ENCODE data around the gene ADK.

ADK gene

DNA sequence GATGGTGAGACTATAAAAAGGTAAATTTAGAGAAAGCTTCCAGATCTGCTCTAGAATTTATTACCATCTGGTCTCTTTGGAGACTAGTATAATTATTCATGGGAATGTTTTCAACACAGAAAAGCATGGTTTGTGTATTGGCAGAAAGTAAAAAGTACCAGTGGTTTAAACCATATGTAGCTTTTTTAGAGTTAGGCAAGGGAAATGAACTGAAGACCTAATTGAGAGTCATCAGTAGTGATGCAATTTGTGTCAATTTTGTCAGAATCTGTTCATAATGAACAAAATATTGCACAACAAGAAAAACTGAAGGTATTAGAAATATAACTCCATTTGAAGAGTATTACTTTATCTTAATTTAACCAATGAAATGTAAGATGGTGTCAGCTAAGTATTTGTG is 181.4 kb downstream of the ADK start:
- no peak overlapping the region for H3K4me3 ChIP-seq (ENCODE audit: low read depth in 1 of 2, low read length in 1 of 2)
- TF ChIP-seq, protein P1, sequence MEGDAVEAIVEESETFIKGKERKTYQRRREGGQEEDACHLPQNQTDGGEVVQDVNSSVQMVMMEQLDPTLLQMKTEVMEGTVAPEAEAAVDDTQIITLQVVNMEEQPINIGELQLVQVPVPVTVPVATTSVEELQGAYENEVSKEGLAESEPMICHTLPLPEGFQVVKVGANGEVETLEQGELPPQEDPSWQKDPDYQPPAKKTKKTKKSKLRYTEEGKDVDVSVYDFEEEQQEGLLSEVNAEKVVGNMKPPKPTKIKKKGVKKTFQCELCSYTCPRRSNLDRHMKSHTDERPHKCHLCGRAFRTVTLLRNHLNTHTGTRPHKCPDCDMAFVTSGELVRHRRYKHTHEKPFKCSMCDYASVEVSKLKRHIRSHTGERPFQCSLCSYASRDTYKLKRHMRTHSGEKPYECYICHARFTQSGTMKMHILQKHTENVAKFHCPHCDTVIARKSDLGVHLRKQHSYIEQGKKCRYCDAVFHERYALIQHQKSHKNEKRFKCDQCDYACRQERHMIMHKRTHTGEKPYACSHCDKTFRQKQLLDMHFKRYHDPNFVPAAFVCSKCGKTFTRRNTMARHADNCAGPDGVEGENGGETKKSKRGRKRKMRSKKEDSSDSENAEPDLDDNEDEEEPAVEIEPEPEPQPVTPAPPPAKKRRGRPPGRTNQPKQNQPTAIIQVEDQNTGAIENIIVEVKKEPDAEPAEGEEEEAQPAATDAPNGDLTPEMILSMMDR (IDR thresholded peaks at IDR 0.05) = no peak

GRCh38 chr10:74333174-74333573 is 182.2 kb downstream of the ADK start:
- TF ChIP-seq, protein P1 (IDR thresholded peaks at IDR 0.05) = no peak
- Histone ChIP-seq H3K27me3 (no peaks in the 10 kb centered on the region), H3K4me3 (ENCODE audit: low read depth in 1 of 2, low read length in 1 of 2) (no peak overlapping the region), H3K27ac (no peak overlapping the region), H3K36me3 (no peaks in the 10 kb centered on the region), H3K9me3 (no peaks in the 10 kb centered on the region), H3K4me1 (ENCODE audit: control insufficient read depth in 1 of 2, insufficient read depth in 1 of 2, low read depth in 1 of 2, low read length in 1 of 2) (peaks cover 0 to 2% of the 10 kb centered on the region in 2 experiments)

More for the DNA sequence above, 181.4 kb downstream of the ADK start:
- H3K27ac ChIP-seq = no peak overlapping the region
- peaks cover 0 to 6% of the 10 kb centered on the region in 2 experiments for H3K4me1 ChIP-seq (ENCODE audit: control insufficient read depth in 1 of 2, insufficient read depth in 1 of 2, low read depth in 1 of 2, low read length in 1 of 2)
- H3K27me3 ChIP-seq = no peaks in the 10 kb centered on the region
- H3K9me3 ChIP-seq = no peaks in the 10 kb centered on the region
- H3K36me3 ChIP-seq = no peaks in the 10 kb centered on the region

GRCh38 chr10:74334221-74334620 is 183.2 kb downstream of the ADK start:
- Histone ChIP-seq H3K27ac (no peak overlapping the region), H3K9me3 (no peaks in the 10 kb centered on the region), H3K36me3 (no peaks in the 10 kb centered on the region), H3K27me3 (no peaks in the 10 kb centered on the region), H3K4me1 (ENCODE audit: control insufficient read depth in 1 of 2, insufficient read depth in 1 of 2, low read depth in 1 of 2, low read length in 1 of 2) (no peaks in the 10 kb centered on the region), H3K4me3 (ENCODE audit: low read depth in 1 of 2, low read length in 1 of 2) (no peak overlapping the region)
- TF ChIP-seq, protein P1 (IDR thresholded peaks at IDR 0.05) = no peak

- Histone ChIP-seq H3K27ac (no peak overlapping the region), H3K4me3 (ENCODE audit: low read depth in 1 of 2, low read length in 1 of 2) (no peak overlapping the region), H3K4me1 (ENCODE audit: control insufficient read depth in 1 of 2, insufficient read depth in 1 of 2, low read depth in 1 of 2, low read length in 1 of 2) (no peaks in the 10 kb centered on the region), H3K27me3 (no peaks in the 10 kb centered on the region), H3K36me3 (no peaks in the 10 kb centered on the region), H3K9me3 (no peaks in the 10 kb centered on the region)
- TF ChIP-seq, protein P1 (IDR thresholded peaks at IDR 0.05) = no peak
Observed at GRCh38 chr10:74335501-74335900, 184.5 kb downstream of the ADK start.

GRCh38 chr10:74337330-74338016 is 186.5 kb downstream of the ADK start:
- H3K4me1 ChIP-seq (ENCODE audit: control insufficient read depth in 1 of 2, insufficient read depth in 1 of 2, low read depth in 1 of 2, low read length in 1 of 2) = no peaks in the 10 kb centered on the region
- no peaks in the 10 kb centered on the region for H3K36me3 ChIP-seq
- TF ChIP-seq, protein P1 (IDR thresholded peaks at IDR 0.05) = no peak
- no peak overlapping the region for H3K27ac ChIP-seq
- no peaks in the 10 kb centered on the region for H3K27me3 ChIP-seq
- H3K4me3 ChIP-seq (ENCODE audit: low read depth in 1 of 2, low read length in 1 of 2) = no peak overlapping the region
- H3K9me3 ChIP-seq = no peaks in the 10 kb centered on the region

Measured in neutrophil (primary cell).